Measurements from ENCODE around the gene HS6ST2.

Gene HS6ST2

DNA sequence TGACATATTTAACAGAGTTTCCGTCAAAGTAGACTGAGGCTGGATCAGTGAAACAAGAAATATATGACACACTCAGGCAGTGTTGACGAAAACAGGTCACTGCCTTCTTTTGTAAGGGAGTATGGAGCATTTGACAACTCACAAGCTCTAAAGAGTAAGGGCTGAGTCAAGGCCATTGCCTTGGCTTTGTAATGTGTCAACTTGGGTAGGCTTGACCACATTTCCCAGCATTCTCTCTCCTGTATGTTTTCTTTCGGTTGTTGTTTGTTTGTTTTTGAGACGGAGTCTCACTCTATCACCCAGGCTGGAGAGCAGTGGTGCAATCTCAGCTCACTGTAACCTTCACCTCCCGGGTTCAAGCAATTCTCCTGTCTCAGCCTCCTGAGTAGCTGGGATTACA, 344.6 kb downstream of the HS6ST2 start:
- DNase-seq (ENCODE audit: low read depth): no peak

DNA sequence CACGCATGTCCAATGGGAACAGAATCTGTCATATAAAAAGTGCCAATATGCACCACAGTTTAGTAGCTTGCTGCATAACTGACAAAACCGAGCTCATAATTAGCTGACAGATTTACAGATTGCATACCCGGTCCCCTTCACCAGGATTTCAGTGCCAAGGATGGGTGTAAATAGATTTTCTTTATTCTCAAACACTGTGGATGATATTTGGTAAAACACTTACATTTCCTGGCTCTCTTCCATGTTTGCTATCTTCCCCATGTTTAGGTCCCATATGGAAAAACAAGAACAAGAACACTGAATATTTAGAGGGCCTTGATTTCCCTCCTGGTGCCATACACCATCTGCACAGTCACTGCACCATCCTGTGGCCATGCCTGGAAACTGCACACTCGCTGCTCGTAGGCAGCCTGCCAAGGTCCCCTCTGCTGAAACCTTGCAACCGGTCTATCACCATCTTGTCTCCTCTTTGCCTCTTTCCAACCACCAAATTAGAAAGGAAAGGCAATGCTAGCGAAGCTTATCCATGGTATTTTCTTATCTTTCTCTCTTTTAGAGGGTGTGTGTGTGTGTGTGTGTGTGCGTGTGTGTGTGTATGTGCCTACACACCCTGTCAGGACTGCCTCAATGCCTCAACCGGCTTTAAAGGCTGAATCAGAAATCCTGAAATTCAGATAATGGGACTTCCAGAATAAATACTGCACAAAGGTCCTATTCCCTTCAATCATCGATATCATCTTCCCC, 345.4 kb downstream of the HS6ST2 start:
- peak; percentile 11 for DNase-seq (ENCODE audit: low read depth)

DNA sequence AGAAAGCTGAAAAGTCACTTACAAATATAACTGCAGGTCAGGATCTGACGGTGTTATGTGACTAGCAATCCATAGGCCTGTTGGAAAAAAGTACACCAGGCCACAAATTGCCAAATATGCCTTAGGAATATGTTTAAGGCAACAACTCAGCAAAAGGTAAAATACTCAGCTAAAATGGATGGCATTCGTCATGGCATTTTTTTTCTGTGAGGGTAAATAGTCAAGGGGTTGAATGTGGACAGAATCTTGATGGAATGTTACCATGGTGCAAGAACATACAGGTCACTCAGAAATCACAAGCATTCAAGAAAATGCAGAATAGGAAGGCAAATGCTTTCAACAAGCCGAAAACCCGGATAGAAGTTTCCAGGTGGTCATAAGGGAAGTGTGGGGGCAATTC, 347.9 kb downstream of the HS6ST2 start:
- no peak for DNase-seq (ENCODE audit: low read depth)

DNA sequence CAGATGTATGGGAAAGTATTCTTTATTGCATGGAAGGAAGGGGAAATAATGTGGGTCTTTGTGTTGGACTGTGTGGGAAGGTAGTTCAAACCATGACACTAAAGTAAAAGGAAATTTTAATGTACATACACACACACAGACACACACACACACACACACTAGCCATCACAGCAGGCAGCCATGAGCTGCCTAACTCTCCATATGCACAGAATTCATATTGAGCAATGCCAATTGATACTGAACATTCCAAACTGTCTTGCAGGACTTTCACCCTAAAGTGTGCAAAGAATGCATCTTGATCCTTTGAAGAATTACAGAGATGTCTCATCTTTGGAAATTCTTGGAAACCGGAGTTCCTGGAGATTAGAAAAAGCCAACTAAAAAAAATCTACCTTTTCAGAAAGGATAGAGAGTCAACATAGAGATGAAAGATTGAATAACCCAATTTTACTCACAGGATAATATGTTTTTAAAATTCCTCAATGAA, 349.0 kb downstream of the HS6ST2 start:
- DNase-seq (ENCODE audit: low read depth): no peak

DNA sequence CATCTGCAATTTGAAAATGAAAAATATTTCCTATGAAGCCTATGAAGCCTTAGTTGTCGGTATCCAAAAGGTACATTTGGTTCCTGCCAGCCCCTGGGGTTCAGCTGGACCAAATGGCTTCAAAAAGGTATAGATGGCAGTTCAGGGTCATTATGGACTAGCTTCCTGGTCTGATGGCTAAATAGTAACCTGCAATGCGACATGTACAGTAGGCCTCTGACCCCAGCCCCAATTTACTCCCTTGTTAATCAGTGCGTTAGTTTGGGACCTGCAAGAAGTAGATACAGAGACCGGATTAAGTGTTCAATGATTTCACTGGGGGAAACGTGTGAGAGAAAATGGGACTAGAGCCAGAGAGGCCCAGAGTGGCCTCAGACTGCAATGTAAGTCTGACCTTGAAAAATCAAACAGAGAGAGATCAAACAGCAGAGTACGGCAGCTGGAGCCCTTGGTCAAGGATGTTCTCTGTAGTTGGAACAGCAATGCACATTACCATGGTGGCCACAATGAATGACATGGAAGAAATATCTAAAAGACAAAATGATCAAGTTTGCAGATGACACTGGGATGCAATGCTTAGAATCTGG, 354.6 kb downstream of the HS6ST2 start:
- no peak for DNase-seq (ENCODE audit: low read depth)

DNA sequence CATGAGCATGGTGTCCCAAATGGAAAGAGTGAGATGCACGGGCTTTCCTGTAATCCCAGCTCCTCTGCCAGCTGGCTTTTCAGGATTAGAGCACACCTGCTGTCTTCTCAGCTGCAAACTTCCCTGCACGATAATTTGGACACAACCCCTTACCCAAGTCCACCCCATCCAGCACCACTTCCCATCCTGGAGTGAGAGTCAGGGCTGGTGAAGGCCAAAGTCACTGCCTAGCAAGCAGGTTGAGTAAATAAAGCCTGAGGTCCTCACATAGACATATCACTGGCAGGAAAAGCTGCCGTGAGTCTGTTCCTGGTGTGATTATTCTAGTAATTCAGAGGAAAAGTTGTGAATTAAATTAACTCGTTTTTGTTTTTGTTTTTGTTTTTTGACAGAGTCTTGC, 355.7 kb downstream of the HS6ST2 start:
- DNase-seq (ENCODE audit: low read depth): no peak

DNA sequence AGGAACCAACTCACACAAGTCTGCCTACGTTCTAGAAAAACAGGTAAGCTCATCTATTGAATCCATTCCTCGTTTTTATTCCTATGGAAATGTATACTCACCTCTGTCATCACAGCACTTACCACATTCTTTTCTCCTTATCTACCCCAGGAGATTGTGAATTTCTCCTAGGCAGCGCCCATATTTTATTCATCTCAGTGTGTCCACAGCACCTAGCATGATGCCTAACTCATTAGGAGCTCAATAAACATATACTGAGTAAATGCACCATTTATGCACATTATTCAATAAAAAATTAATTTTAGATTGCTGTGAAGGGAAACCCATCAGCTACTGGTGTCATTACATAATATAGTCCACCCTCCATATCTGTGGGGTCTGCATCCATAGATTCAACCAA, 363.4 kb downstream of the HS6ST2 start:
- no peak for DNase-seq (ENCODE audit: low read depth)

DNA sequence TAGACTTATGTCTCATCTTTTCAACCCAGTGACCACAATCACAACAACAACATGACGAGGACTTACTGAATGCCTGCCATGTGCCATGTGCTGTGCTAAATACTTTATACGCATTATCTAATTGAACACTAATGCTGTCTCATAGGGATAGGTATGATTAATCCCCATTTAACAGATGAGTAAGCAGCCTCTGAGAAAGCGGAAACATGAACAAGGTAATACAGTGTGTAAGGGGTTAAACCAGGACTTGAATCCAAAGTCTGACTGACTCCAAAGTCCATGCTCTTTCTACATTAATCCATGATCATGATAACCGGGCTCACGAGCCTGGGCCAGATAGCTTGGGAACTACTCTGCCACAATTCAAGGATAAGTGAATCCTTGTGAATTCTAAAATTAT, 364.3 kb downstream of the HS6ST2 start:
- DNase-seq (ENCODE audit: low read depth): no peak

DNA sequence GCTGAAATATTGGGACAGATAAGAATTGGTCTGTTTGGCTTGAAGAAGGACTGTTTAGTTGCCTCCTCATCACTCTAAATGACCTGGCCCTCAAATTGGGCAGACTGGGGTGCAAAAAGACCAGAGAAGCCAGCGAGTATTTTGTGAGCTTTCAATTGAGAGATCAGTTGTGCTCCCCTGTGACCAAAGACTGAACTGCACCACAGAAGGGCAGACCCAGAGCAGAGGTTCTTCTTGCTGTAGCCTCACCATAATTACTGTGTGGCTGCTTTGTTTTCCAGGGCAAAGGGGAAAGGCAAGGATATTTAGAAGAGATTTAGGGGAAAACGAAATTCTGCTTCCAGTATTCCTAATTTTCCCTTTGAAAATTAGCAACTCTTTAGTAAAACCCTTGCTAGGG, 365.5 kb downstream of the HS6ST2 start:
- DNase-seq (ENCODE audit: low read depth): no peak

DNA sequence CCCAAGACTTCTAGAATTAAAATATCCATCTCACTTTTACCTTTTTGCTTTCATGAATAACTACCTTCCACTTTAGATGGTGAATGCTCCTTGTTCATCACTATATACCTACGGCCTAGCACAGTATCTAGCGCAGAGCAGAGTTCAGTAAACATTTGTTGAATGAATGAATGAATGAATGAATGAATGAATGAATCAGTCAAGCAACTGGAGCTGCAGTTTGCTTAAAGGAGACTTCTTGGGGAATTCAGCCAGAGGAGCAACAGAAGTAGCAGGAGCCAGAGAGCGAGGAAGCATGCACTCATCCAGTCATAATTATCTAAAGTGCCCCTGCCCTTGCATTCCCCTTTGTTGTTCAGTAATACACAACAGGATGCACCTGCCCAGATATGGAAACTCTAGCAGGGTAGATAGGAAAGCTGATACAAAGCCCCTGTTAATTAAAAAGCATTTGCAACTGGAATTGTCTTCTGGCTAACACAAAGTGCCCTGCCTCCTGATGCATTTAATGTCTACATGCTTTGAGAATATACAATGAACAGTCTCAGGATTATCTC, 366.6 kb downstream of the HS6ST2 start:
- no peak for DNase-seq (ENCODE audit: low read depth)

DNA sequence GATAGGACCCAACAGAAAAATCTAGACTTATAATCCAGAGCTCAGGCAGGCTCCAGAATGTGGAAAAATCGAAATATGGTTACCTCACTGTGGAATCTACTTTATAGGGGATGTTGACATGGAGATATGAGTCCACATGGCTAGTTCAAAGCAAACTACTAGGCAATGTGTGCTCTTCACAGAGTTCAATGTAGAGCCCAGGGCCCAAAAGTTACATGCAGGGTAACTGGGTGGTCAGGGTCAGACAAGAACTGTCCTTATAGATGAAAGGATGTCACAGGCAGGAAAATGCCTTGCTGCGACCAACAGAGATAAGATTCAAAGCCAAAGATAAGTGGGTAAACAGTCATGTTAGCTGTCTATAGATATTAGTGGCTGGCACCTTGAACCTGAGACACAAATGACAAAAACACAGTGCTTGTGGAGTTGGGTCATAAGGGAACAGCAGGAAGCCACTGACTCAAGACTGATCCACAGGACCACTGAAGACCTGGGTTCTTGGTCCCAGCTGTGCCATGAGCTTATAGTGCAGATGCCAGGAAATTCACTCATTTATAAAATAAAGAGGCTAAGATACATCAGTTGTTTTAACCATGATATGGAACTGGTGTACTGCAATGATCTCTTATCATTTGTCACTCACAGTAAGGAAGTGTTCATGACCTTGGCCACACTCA, 367.9 kb downstream of the HS6ST2 start:
- DNase-seq (ENCODE audit: low read depth): no peak

DNA sequence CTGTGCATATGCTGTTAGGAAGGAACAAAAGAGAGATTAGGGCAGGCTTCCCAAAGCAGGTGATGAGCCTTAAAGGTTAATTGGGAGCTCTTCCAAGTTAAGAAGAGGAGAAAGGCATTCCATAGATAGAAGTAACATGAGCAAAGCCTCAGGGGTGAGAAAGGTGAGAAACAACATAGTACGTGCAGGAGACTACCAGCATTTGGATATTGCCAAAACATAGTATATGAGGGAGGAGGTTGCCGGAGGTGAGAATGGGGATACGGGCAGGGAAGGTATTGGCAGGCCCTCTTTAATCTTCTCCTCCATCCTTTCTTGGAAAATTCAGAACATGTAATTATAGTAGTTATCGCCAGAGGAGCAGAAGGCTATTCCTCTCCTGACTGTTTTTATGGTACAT, 373.5 kb downstream of the HS6ST2 start:
- DNase-seq (ENCODE audit: low read depth): no peak

DNA sequence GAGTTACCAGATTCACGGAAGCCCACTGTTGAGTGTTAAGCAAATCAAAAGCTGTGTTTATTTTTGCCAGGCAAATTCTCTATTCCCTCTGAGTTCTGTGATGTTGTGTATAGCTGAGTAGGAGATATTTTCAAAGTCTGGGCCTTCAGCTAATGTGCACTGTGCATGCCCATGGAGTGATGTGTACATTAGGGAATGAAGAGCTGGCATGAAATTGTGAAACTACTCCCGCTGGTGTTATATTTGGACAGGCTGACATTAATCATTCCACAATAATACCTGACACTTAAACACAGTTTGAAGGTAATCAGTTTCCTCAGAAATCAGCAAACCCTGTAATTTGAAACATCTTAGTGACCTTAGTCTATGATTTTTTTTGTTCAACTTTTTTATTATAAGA, 381.5 kb downstream of the HS6ST2 start:
- no peak for DNase-seq (ENCODE audit: low read depth)
